ENCODE results near the gene R3HDM2.
"Not testable (repeated sequence)": the region's sequence is repeated elsewhere in the genome, so short reads cannot be mapped to it uniquely, and the experiment has no call there.

Gene R3HDM2

GRCh38 chr12:57370696-57371095 is 60.1 kb downstream of the R3HDM2 start:
- DNase-seq = no peak

GRCh38 chr12:57370072-57370471 is 60.8 kb downstream of the R3HDM2 start:
- no peak for DNase-seq

- DNase-seq = no peak
These were observed 61.6 kb downstream of the R3HDM2 start for GRCh38 chr12:57369202-57369601.

GRCh38 chr12:57368349-57369095 is 62.3 kb downstream of the R3HDM2 start:
- DNase-seq = no peak

GRCh38 chr12:57367121-57367520 is 63.7 kb downstream of the R3HDM2 start:
- no peak for DNase-seq

- DNase-seq = no peak
These were observed 64.5 kb downstream of the R3HDM2 start for GRCh38 chr12:57366315-57366714.

- not testable (repeated sequence) for DNase-seq
These were observed 66.7 kb downstream of the R3HDM2 start for GRCh38 chr12:57364156-57364555.

- no peak for DNase-seq
These were observed 70.4 kb downstream of the R3HDM2 start for GRCh38 chr12:57360468-57360867.

- DNase-seq = no peak
These were observed 72.2 kb downstream of the R3HDM2 start for GRCh38 chr12:57358646-57359045.

GRCh38 chr12:57355734-57356133 is 75.1 kb downstream of the R3HDM2 start:
- DNase-seq = no peak

- DNase-seq = no peak
These were observed 78.7 kb downstream of the R3HDM2 start for GRCh38 chr12:57352166-57352565.

- DNase-seq = no peak
These were observed 83.6 kb downstream of the R3HDM2 start for GRCh38 chr12:57347284-57347683.

- DNase-seq = no peak
These were observed 87.0 kb downstream of the R3HDM2 start for GRCh38 chr12:57343703-57344378.

GRCh38 chr12:57342207-57342691 is 88.6 kb downstream of the R3HDM2 start:
- DNase-seq = no peak

- no peak for DNase-seq
These were observed 89.4 kb downstream of the R3HDM2 start for GRCh38 chr12:57341275-57341990.

- no peak for DNase-seq
These were observed 90.7 kb downstream of the R3HDM2 start for GRCh38 chr12:57340104-57340503.

- not testable (repeated sequence) for DNase-seq
These were observed 94.5 kb downstream of the R3HDM2 start for GRCh38 chr12:57336299-57336698.

GRCh38 chr12:57334219-57334618 is 96.6 kb downstream of the R3HDM2 start:
- no peak for DNase-seq

- DNase-seq = no peak
These were observed 98.1 kb downstream of the R3HDM2 start for GRCh38 chr12:57332646-57333312.

GRCh38 chr12:57330992-57331391 is 99.9 kb downstream of the R3HDM2 start:
- no peak for DNase-seq

- DNase-seq = no peak
These were observed 101.6 kb downstream of the R3HDM2 start for GRCh38 chr12:57329219-57329618.

- DNase-seq = no peak
These were observed 105.4 kb downstream of the R3HDM2 start for GRCh38 chr12:57325395-57325794.

- no peak for DNase-seq
These were observed 107.4 kb downstream of the R3HDM2 start for GRCh38 chr12:57323416-57323815.
